Tibial nerve (tissue), 4 donors: ENCODE data around the gene MACF1. TPM values are rescaled to one million over a fixed set of nuclear protein-coding genes. Genes with fewer than 3 reads are reported as not detected.
"Not testable (repeated sequence)": the region's sequence is repeated elsewhere in the genome, so short reads cannot be mapped to it uniquely, and the experiment has no call there.

Experiments used
- DNase-seq, 2 donors: peaks; one replicate each; pipeline ENCODE4 v3.0.0-alpha.2; 2019; ENCODE audit warnings: low spot score in 2 of 2
- H3K27ac ChIP-seq, 4 donors: fragments of 200-600 bp; sonication (generic) in 3 of 4; one replicate each; pipeline ENCODE4 v1.5.1; 2017 to 2019; ENCODE audit warnings: mild to moderate bottlenecking in 1 of 4
- H3K27me3 ChIP-seq, 2 donors: fragments of 200-600 bp; sonication (generic) in 1 of 2; one replicate each; pipeline versions ENCODE4 v1.5.1 to v1.6.0; 2017 to 2019
- H3K36me3 ChIP-seq, 3 donors: fragments of 200-600 bp; sonication (generic); one replicate each; pipeline ENCODE4 v1.5.1; 2018 to 2019
- H3K4me1 ChIP-seq, 4 donors: fragments of 200-600 bp; sonication (generic) in 3 of 4; one replicate each; pipeline ENCODE4 v1.5.1; 2017 to 2019
- H3K4me3 ChIP-seq, 4 donors: fragments of 200-600 bp; sonication (generic) in 3 of 4; one replicate each; pipeline ENCODE4 v1.5.1; 2017 to 2019; ENCODE audit warnings: mild to moderate bottlenecking in 1 of 4, moderate library complexity in 1 of 4
- H3K9me3 ChIP-seq, 4 donors: fragments of 200-600 bp; sonication (generic) in 3 of 4; one replicate each; pipeline ENCODE4 v1.5.1; 2017 to 2019
- CTCF ChIP-seq, 5 experiments: fragments of 200-600 bp in 3 of 5; fragments of 450-650 bp in 2 of 5; sonication (generic) in 3 of 5; IDR thresholded peaks; one replicate each; pipeline ENCODE4 v1.5.1; 2016 to 2019; ENCODE audit warnings: antibody characterized with exemption in 5 of 5, mild to moderate bottlenecking in 3 of 5, moderate library complexity in 2 of 5
- EP300 ChIP-seq, 2 donors: sonication (generic); formaldehyde crosslinking; IDR thresholded peaks; one replicate each; pipeline ENCODE4 v1.6.1; 2017; ENCODE audit warnings: antibody characterized with exemption in 2 of 2, mild to moderate bottlenecking in 1 of 2
- POLR2A ChIP-seq, 2 donors: fragments of 450-650 bp; IDR thresholded peaks; one replicate each; pipeline ENCODE4 v1.6.1; 2017; ENCODE audit warnings: antibody characterized with exemption in 2 of 2, mild to moderate bottlenecking in 2 of 2, moderate library complexity in 2 of 2
- WGBS, 2 donors: methylation state at CpG; one replicate each; pipeline ENCODE4 v1.1.5; 2018; 5-methylcytosine and 5-hydroxymethylcytosine counted together
- total RNA-seq, 4 donors: library from RNA; depleted of rRNA; stranded (reverse); fragments of >200 nt; gene quantifications; one replicate each; pipeline ENCODE4 v1.1.0, GENCODE V29; 2016

The MACF1 gene
- total RNA-seq, 4 donors from 2014 or later: 214 to 296 (median 244) TPM

GRCh38 chr1:39469150-39469549 lies 264.7 kb downstream of the MACF1 start:
- H3K4me1 ChIP-seq: no peaks in the 10 kb centered on the region
- H3K36me3 ChIP-seq: peaks cover 0 to 91% (median 22%) of the 10 kb centered on the region in 3 donors
- no peak overlapping the region for H3K4me3 ChIP-seq
- TF ChIP-seq CTCF (IDR thresholded peaks at IDR 0.05) (peak in 1 of 5 experiments; percentile 15), EP300 (IDR thresholded peaks at IDR 0.05) (no peak)
- no peaks in the 10 kb centered on the region for H3K9me3 ChIP-seq
- H3K27me3 ChIP-seq: no peaks in the 10 kb centered on the region
- WGBS, 2 donors: 78 to 94% methylated on average over 3 of the region's 3 CpGs
- H3K27ac ChIP-seq: no peak overlapping the region
- no peak for DNase-seq

- no peak for DNase-seq
- H3K4me3 ChIP-seq: no peak overlapping the region
- no peak overlapping the region for H3K27ac ChIP-seq
- TF ChIP-seq CTCF (IDR thresholded peaks at IDR 0.05): no peak
- no peak for TF ChIP-seq POLR2A (IDR thresholded peaks at IDR 0.05)
- TF ChIP-seq EP300 (IDR thresholded peaks at IDR 0.05): no peak
- no peaks in the 10 kb centered on the region for H3K4me1 ChIP-seq
- no peaks in the 10 kb centered on the region for H3K27me3 ChIP-seq
- no peaks in the 10 kb centered on the region for H3K9me3 ChIP-seq
- peaks cover 0 to 91% (median 16%) of the 10 kb centered on the region in 3 donors for H3K36me3 ChIP-seq
Observed at GRCh38 chr1:39470040-39470439, 265.5 kb downstream of the MACF1 start.

GRCh38 chr1:39472826-39473225 lies 268.3 kb downstream of the MACF1 start:
- peaks cover 0 to 89% (median 15%) of the 10 kb centered on the region in 3 donors for H3K36me3 ChIP-seq

GRCh38 chr1:39473324-39473723 lies 268.8 kb downstream of the MACF1 start:
- Histone ChIP-seq H3K4me1 (no peaks in the 10 kb centered on the region), H3K36me3 (peaks cover 0 to 88% (median 10%) of the 10 kb centered on the region in 3 donors), H3K9me3 (no peaks in the 10 kb centered on the region), H3K27me3 (no peaks in the 10 kb centered on the region), H3K27ac (no peak overlapping the region), H3K4me3 (no peak overlapping the region)
- 86 to 88% methylated on average over 4 of the region's 4 CpGs for WGBS, 2 donors
- no peak for DNase-seq
- TF ChIP-seq CTCF (IDR thresholded peaks at IDR 0.05): no peak
- TF ChIP-seq POLR2A (IDR thresholded peaks at IDR 0.05): no peak
- TF ChIP-seq EP300 (IDR thresholded peaks at IDR 0.05): no peak

More at GRCh38 chr1:39472826-39473225, 268.3 kb downstream of the MACF1 start:
- TF ChIP-seq EP300 (IDR thresholded peaks at IDR 0.05) (no peak), CTCF (IDR thresholded peaks at IDR 0.05) (no peak), POLR2A (IDR thresholded peaks at IDR 0.05) (no peak)
- Histone ChIP-seq H3K4me3 (no peak overlapping the region), H3K4me1 (no peaks in the 10 kb centered on the region), H3K9me3 (no peaks in the 10 kb centered on the region), H3K27ac (no peak overlapping the region), H3K27me3 (no peaks in the 10 kb centered on the region)
- DNase-seq: no peak
- 89 to 91% methylated on average over 7 of the region's 7 CpGs for WGBS, 2 donors

- Histone ChIP-seq H3K4me3 (no peak overlapping the region), H3K36me3 (peaks cover 0 to 87% (median under 1%) of the 10 kb centered on the region in 3 donors), H3K27me3 (no peaks in the 10 kb centered on the region), H3K27ac (no peak overlapping the region), H3K4me1 (no peaks in the 10 kb centered on the region), H3K9me3 (no peaks in the 10 kb centered on the region)
- DNase-seq: no peak
- TF ChIP-seq POLR2A (IDR thresholded peaks at IDR 0.05) (no peak), CTCF (IDR thresholded peaks at IDR 0.05) (no peak), EP300 (IDR thresholded peaks at IDR 0.05) (no peak)
- WGBS, 2 donors: 83 to 87% methylated on average over 4 of the region's 4 CpGs
Observed at GRCh38 chr1:39474810-39475209, 270.3 kb downstream of the MACF1 start.

GRCh38 chr1:39475551-39475950 lies 271.1 kb downstream of the MACF1 start:
- peaks cover 0 to 87% (median 5%) of the 10 kb centered on the region in 3 donors for H3K36me3 ChIP-seq
- WGBS, 2 donors: 65 to 69% methylated on average over 1 of the region's 1 CpG
- not testable (repeated sequence) for H3K9me3 ChIP-seq

More at GRCh38 chr1:39475551-39475950, 271.1 kb downstream of the MACF1 start:
- not testable (repeated sequence) for H3K27ac ChIP-seq, H3K4me3 ChIP-seq, H3K27me3 ChIP-seq, H3K4me1 ChIP-seq, DNase-seq
